Measurements from ENCODE around the gene EFNA1.
A peak's percentile ranks its signal among the peaks of the same experiment; 100 is the strongest.

EFNA1 gene

GRCh38 chr1:155078469-155079209 lies 49.0 kb upstream of the EFNA1 start, which contains the start of gene EFNA3 (continued):
- TF ChIP-seq BCL11B (tag by site-specific recombination; IDR thresholded peaks at IDR 0.05; ENCODE audit: low read depth): no peak
- no peak for TF ChIP-seq ZNF132 (tag by site-specific recombination; IDR thresholded peaks at IDR 0.05; ENCODE audit: borderline replicate concordance)
- peak; percentile 56 for TF ChIP-seq GLIS1 (tag by site-specific recombination; IDR thresholded peaks at IDR 0.05)
- TF ChIP-seq ZNF830 (tag by site-specific recombination; IDR thresholded peaks at IDR 0.05; ENCODE audit: low read depth): no peak
- TF ChIP-seq ZBTB17 (tag by site-specific recombination; IDR thresholded peaks at IDR 0.05): no peak
- no peak for TF ChIP-seq ZNF629 (tag by site-specific recombination; IDR thresholded peaks at IDR 0.05)
- peak; percentile 54 for TF ChIP-seq SP3 (tag by site-specific recombination; IDR thresholded peaks at IDR 0.05)
- TF ChIP-seq EGR2 (tag by site-specific recombination; IDR thresholded peaks at IDR 0.05; ENCODE audit: low read depth): peak; percentile 49

- Histone ChIP-seq H3K4me3 (ENCODE audit: low read depth, low read length) (peak overlapping the region; percentile 44), H3K27ac (ENCODE audit: extremely low read depth, low read depth, low read length) (no peak overlapping the region; the same call in 1 of the 2 replicates), H3K4me1 (ENCODE audit: control insufficient read depth, insufficient read depth, low read length) (peaks cover 9% of the 10 kb centered on the region; the same call in 1 of the 2 replicates), H3K9me3 (ENCODE audit: control insufficient read depth, insufficient read depth, low read depth, low read length) (no peaks in the 10 kb centered on the region), H3K36me3 (ENCODE audit: control insufficient read depth in 2 of 2, insufficient read depth in 1 of 2, low read length in 2 of 2) (no peaks in the 10 kb centered on the region)
- POLR2A ChIA-PET: interaction anchor here (0.6 to 2.6 kb wide), 6 partner anchors 15 to 143 kb away, joined by 3 to 8 read pairs (median 6); partner anchors contain the start of genes ADAM15, EFNA4 and PMVK
- TF ChIP-seq GLIS2 (tag by site-specific recombination; IDR thresholded peaks at IDR 0.05) (peak; percentile 76), ZNF362 (tag by site-specific recombination; IDR thresholded peaks at IDR 0.05) (no peak), ZNF341 (tag by site-specific recombination; IDR thresholded peaks at IDR 0.05; ENCODE audit: low read depth) (peak; percentile 61), ZBTB10 (tag by site-specific recombination; IDR thresholded peaks at IDR 0.05) (no peak), KLF9 (tag by site-specific recombination; IDR thresholded peaks at IDR 0.05; ENCODE audit: low read depth) (no peak), TSHZ1 (tag by site-specific recombination; IDR thresholded peaks at IDR 0.05; ENCODE audit: borderline replicate concordance) (no peak)
- CTCF ChIA-PET: interaction anchor here (0.7 to 1.7 kb wide), 7 partner anchors 10 to 600 kb away, joined by 3 to 6 read pairs (median 3); partner anchors contain the start of gene EFNA4
These were observed 48.5 kb upstream of the EFNA1 start for GRCh38 chr1:155079210-155079486.

All from HEK293 (cell line).